Omental fat pad (tissue), 4 donors: Measurements from ENCODE around the gene FBXW5. TPM values are rescaled to one million over a fixed set of nuclear protein-coding genes. Genes with fewer than 3 reads are reported as not detected.

Source experiments
- ATAC-seq: fragments of 150-250 bp; one replicate; pipeline ENCODE4 v1.9.1; 2016; ENCODE audit warnings: mild to moderate bottlenecking, moderate library complexity; ENCODE audit not compliant: low FRiP score
- DNase-seq: peaks from one replicate; pipeline ENCODE4 v3.0.0-alpha.2; 2019; ENCODE audit warnings: low spot score
- total RNA-seq, 4 donors: library from RNA; depleted of rRNA; stranded (reverse); fragments of >200 nt; gene quantifications; one replicate each; pipeline ENCODE4 v1.1.0, GENCODE V29; 2016
- TF ChIP-seq, protein P1 (sequence below), 3 donors: fragments of 450-650 bp; IDR thresholded peaks; one replicate each; pipeline ENCODE4 v1.5.1; 2016 to 2017; ENCODE audit warnings: antibody characterized with exemption in 3 of 3, mild to moderate bottlenecking in 3 of 3, moderate library complexity in 2 of 3

The FBXW5 gene
- total RNA-seq, 4 donors from 2014 or later, result 154 to 242 (median 185) TPM

- no peak for DNase-seq
- TF ChIP-seq, protein P1, sequence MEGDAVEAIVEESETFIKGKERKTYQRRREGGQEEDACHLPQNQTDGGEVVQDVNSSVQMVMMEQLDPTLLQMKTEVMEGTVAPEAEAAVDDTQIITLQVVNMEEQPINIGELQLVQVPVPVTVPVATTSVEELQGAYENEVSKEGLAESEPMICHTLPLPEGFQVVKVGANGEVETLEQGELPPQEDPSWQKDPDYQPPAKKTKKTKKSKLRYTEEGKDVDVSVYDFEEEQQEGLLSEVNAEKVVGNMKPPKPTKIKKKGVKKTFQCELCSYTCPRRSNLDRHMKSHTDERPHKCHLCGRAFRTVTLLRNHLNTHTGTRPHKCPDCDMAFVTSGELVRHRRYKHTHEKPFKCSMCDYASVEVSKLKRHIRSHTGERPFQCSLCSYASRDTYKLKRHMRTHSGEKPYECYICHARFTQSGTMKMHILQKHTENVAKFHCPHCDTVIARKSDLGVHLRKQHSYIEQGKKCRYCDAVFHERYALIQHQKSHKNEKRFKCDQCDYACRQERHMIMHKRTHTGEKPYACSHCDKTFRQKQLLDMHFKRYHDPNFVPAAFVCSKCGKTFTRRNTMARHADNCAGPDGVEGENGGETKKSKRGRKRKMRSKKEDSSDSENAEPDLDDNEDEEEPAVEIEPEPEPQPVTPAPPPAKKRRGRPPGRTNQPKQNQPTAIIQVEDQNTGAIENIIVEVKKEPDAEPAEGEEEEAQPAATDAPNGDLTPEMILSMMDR (IDR thresholded peaks at IDR 0.05), result no peak
- no peak for ATAC-seq
These were observed 45.9 kb downstream of the FBXW5 start for GRCh38 chr9:136898483-136899100.

DNA sequence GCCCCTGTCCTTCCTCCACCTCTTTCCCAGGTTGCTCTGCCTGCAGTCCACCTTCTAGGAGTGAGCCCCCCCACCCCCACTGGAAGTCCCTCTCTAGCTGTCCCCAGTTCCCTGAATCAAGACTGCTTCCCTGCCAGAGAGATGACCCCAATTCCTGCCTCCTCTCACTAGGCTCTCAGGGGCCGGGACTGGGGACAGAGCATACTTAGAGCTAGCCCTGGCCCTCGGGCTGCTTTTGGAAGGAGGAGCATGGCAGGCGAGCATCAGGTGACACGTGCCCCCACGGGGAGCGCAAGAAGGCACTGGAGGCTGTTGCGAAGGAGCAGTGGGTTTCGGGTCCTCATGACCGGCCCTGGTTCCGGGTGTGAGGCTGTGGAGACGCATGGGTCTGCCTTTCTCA lies 48.5 kb downstream of the FBXW5 start:
- ATAC-seq (no peak), DNase-seq (no peak)
- TF ChIP-seq, protein P1 (IDR thresholded peaks at IDR 0.05), result no peak

DNA sequence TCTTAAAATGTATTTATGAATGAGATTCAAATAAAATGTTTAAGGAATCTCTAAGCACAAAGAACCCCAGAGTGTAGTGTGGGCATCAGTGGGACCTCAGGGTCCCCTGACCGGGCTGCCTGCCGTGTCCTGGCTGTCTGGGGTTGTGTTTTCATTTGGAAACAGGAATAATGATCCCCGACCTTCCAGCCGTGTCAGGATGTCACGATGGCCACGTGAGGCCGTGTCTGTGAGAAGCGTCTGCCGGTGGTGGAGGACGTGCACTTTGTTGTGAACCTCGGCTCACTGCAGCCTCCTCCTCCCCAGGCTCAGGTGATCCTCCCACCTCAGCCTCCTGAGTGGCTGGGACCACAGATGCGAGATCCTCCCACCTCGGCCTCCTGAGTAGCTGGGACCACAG lies 53.9 kb downstream of the FBXW5 start:
- DNase-seq (no peak), ATAC-seq (no peak)
- TF ChIP-seq, protein P1 (IDR thresholded peaks at IDR 0.05), result no peak

Other genes with a start within 250 kb of the FBXW5 start
- gene DIPK1B, start 232.2 kb downstream of the FBXW5 start, total RNA-seq, result 10 to 100 TPM in 1 of 4 donors, 1 to 10 TPM in 3; 4.4 to 12.8 (median 7.5) TPM
- gene LCN10, start 201.8 kb downstream of the FBXW5 start, total RNA-seq, result 10 to 100 TPM in 1 of 4 donors, 1 to 10 TPM in 3; 3.5 to 10.2 (median 5.0) TPM
- gene LCN6, start 196.2 kb downstream of the FBXW5 start, total RNA-seq, result 10 to 100 TPM in 2 of 4 donors, 1 to 10 TPM in 2; 5.0 to 24.1 (median 9.0) TPM
- not detected for gene LCN8, start 186.5 kb downstream of the FBXW5 start, total RNA-seq
- gene LCN15, start 180.2 kb downstream of the FBXW5 start, total RNA-seq, result not detected
- 10 to 100 TPM; 43.1 to 88.1 (median 70.9) TPM for gene TMEM141, start 153.4 kb downstream of the FBXW5 start, total RNA-seq
- 1 to 10 TPM; 1.5 to 2.8 (median 1.9) TPM for gene CCDC183, start 148.4 kb downstream of the FBXW5 start, total RNA-seq
- gene RABL6, start 136.8 kb downstream of the FBXW5 start, total RNA-seq, result 10 to 100 TPM; 33.7 to 46.9 (median 44.9) TPM
- 1 to 10 TPM in 1 of 4 donors, under 1 TPM in 3; 0.72 to 2.5 (median 0.78) TPM for gene AJM1, start 102.3 kb downstream of the FBXW5 start, total RNA-seq
- 10 to 100 TPM; 27.1 to 53.9 (median 40.9) TPM for gene PHPT1, start 95.3 kb downstream of the FBXW5 start, total RNA-seq
- 1 to 10 TPM; 1.4 to 3.9 (median 1.7) TPM for gene MAMDC4, start 92.4 kb downstream of the FBXW5 start, total RNA-seq
- 100 to 1,000 TPM; 281 to 323 (median 308) TPM for gene EDF1, start 78.4 kb downstream of the FBXW5 start, total RNA-seq
- 1 to 10 TPM; 3.2 to 9.1 (median 5.1) TPM for gene TRAF2, start 58.2 kb downstream of the FBXW5 start, total RNA-seq
- 1 to 10 TPM in 1 of 4 donors, not detected in 3; 4.3 TPM for gene C8G, start 505 bp upstream of the FBXW5 start, total RNA-seq
- under 1 TPM in 1 of 4 donors, not detected in 3; 0.46 TPM for gene LCN12, start 7.5 kb upstream of the FBXW5 start, total RNA-seq
- gene PTGDS, start 32.8 kb upstream of the FBXW5 start, total RNA-seq, result 100 to 1,000 TPM in 2 of 4 donors, 10 to 100 TPM in 2; 76.9 to 173 (median 118) TPM
- under 1 TPM in 3 of 4 donors, not detected in 1; 0.28 to 0.47 (median 0.36) TPM for gene LCNL1, start 38.3 kb upstream of the FBXW5 start, total RNA-seq
- 10 to 100 TPM; 22.0 to 37.0 (median 31.6) TPM for gene PAXX, start 47.7 kb upstream of the FBXW5 start, total RNA-seq
- gene CLIC3, start 51.8 kb upstream of the FBXW5 start, total RNA-seq, result 1 to 10 TPM in 3 of 4 donors, under 1 TPM in 1; 0.95 to 9.7 (median 4.7) TPM
- gene ABCA2, start 83.5 kb upstream of the FBXW5 start, total RNA-seq, result 10 to 100 TPM; 15.4 to 31.5 (median 25.9) TPM
- gene FUT7, start 87.3 kb upstream of the FBXW5 start, total RNA-seq, result 1 to 10 TPM in 1 of 4 donors, under 1 TPM in 2, not detected in 1; 0.19 to 3.6 (median 0.31) TPM
- 10 to 100 TPM; 37.2 to 70.5 (median 58.5) TPM for gene NPDC1, start 101.4 kb upstream of the FBXW5 start, total RNA-seq
- under 1 TPM in 3 of 4 donors, not detected in 1; 0.25 to 0.72 (median 0.28) TPM for gene ENTPD2, start 109.3 kb upstream of the FBXW5 start, total RNA-seq
- 1 to 10 TPM in 1 of 4 donors, under 1 TPM in 2, not detected in 1; 0.13 to 1.8 (median 0.37) TPM for gene SAPCD2, start 125.8 kb upstream of the FBXW5 start, total RNA-seq
- 10 to 100 TPM in 2 of 4 donors, 1 to 10 TPM in 2; 5.2 to 12.8 (median 9.7) TPM for gene UAP1L1, start 132.8 kb upstream of the FBXW5 start, total RNA-seq
- gene MAN1B1, start 142.2 kb upstream of the FBXW5 start, total RNA-seq, result 10 to 100 TPM; 30.2 to 39.9 (median 33.9) TPM
- 100 to 1,000 TPM in 3 of 4 donors, 10 to 100 TPM in 1; 91.8 to 132 (median 119) TPM for gene DPP7, start 170.0 kb upstream of the FBXW5 start, total RNA-seq
- not detected for gene GRIN1, start 194.4 kb upstream of the FBXW5 start, total RNA-seq
- not detected for gene LRRC26, start 225.3 kb upstream of the FBXW5 start, total RNA-seq
- not detected for gene TMEM210, start 227.3 kb upstream of the FBXW5 start, total RNA-seq
- 10 to 100 TPM; 17.4 to 38.8 (median 22.8) TPM for gene ANAPC2, start 243.8 kb upstream of the FBXW5 start, total RNA-seq
- 10 to 100 TPM; 51.2 to 78.2 (median 67.1) TPM for gene SSNA1, start 243.9 kb upstream of the FBXW5 start, total RNA-seq